ENCODE results near the gene ARHGEF3. TPM values are rescaled to one million over a fixed set of nuclear protein-coding genes. Genes with fewer than 3 reads are reported as not detected.

ARHGEF3 gene
- total RNA-seq, 1 donor from 2014 or later: 27.0 TPM

DNA sequence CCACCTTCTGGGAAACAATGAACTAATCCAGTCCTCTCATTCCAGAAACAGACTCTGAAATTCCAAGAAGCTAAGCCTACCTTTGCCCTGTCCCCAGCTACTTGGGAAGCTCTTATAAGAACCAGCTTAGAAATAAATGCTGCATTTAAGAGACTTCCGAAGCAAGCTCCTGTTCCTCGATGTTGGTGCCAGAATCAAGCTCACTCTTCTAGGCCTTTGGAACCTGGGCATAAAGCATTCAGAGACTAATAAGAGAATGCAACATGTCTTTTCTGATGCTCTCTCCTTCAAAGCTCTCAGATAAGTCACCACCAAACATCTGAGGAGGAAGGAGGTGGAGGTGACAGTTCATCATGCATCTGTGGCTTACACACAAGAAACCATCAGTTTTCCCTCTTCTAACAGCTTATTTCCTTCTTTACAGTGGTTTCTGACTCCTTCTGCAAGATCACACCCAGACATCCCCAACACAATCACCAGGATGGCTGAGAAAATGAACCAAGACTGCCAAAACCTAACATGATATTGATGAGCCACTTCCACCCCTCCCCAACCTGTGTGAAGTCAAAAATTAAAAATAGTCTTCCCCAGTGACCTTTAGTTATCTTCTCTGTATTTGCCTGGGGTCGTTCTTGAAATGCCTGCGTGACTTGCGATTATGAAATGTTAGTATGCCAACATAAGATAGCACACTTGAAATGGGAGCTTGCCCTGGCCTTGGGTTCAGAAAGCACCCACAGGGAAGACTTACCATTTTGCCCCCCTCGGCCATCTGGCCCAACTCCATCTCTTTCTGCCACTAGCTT is 11.5 kb downstream of the ARHGEF3 start:
- DNase-seq (no peak), ATAC-seq (ENCODE audit: low read depth) (peak; percentile 21)
- CTCF ChIA-PET: interaction anchor here (1.0 to 3.9 kb wide), 5 partner anchors 10 to 206 kb away, joined by 3 to 57 read pairs (median 3); partner anchors contain the start of gene ARHGEF3
- Mint-ChIP-seq H3K9me3 (no peaks in the 10 kb centered on the region), H3K27ac (peak overlapping the region; percentile 74), H3K36me3 (ENCODE audit: low read depth) (peaks cover 4% of the 10 kb centered on the region), H3K4me1 (peaks cover 65% of the 10 kb centered on the region), H3K4me3 (peak overlapping the region; percentile 3), H3K27me3 (no peaks in the 10 kb centered on the region)
- POLR2A ChIA-PET: interaction anchor here (1.0 to 5.2 kb wide), 4 partner anchors 10 to 51 kb away, joined by 3 to 39 read pairs (median 10); partner anchors contain the start of gene ARHGEF3
- TF ChIP-seq, protein P1, sequence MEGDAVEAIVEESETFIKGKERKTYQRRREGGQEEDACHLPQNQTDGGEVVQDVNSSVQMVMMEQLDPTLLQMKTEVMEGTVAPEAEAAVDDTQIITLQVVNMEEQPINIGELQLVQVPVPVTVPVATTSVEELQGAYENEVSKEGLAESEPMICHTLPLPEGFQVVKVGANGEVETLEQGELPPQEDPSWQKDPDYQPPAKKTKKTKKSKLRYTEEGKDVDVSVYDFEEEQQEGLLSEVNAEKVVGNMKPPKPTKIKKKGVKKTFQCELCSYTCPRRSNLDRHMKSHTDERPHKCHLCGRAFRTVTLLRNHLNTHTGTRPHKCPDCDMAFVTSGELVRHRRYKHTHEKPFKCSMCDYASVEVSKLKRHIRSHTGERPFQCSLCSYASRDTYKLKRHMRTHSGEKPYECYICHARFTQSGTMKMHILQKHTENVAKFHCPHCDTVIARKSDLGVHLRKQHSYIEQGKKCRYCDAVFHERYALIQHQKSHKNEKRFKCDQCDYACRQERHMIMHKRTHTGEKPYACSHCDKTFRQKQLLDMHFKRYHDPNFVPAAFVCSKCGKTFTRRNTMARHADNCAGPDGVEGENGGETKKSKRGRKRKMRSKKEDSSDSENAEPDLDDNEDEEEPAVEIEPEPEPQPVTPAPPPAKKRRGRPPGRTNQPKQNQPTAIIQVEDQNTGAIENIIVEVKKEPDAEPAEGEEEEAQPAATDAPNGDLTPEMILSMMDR (IDR thresholded peaks at IDR 0.05): no peak
- intact Hi-C loops (cut with micrococcal nuclease): no loop called here

- Mint-ChIP-seq H3K27ac (peak overlapping the region; percentile 35), H3K4me1 (peaks cover 75% of the 10 kb centered on the region), H3K27me3 (no peaks in the 10 kb centered on the region), H3K4me3 (no peak overlapping the region), H3K36me3 (ENCODE audit: low read depth) (peaks cover 4% of the 10 kb centered on the region), H3K9me3 (no peaks in the 10 kb centered on the region)
- ChIA-PET CTCF (interaction anchor here (1.1 to 3.9 kb wide), 2 partner anchors 11 to 204 kb away, joined by 3 to 57 read pairs; partner anchors contain the start of gene ARHGEF3), POLR2A (interaction anchor here (0.7 to 5.2 kb wide), 6 partner anchors 11 to 111 kb away, joined by 6 to 39 read pairs (median 6); partner anchors contain the start of gene ARHGEF3)
- intact Hi-C loops (cut with micrococcal nuclease): no loop called here
- TF ChIP-seq, protein P1 (IDR thresholded peaks at IDR 0.05): no peak
- DNase-seq (no peak), ATAC-seq (ENCODE audit: low read depth) (no peak)
Observed at GRCh38 chr3:56789076-56789475, 12.7 kb downstream of the ARHGEF3 start.

DNA sequence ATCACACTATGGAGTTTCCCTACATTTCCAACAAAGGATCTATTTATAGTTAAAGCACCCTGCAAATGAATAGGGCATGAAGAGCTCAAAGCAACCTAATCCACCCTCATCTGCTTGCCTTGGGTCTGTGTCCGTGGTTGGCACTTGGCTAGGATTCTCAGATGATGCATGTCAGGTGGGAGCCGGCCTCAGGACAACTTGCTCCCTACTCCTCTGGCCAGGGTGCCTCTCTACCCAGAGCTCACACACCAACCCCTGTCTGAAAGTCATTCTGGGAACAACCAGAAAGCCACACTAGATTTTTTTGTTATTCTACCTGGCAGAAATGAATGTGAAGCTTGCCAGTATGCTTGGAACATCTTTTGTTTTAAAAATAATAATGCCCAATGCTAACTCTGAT is 13.2 kb downstream of the ARHGEF3 start:
- Mint-ChIP-seq H3K27me3 (no peaks in the 10 kb centered on the region), H3K27ac (peak overlapping the region; percentile 35), H3K4me3 (no peak overlapping the region), H3K9me3 (no peaks in the 10 kb centered on the region), H3K36me3 (ENCODE audit: low read depth) (peaks cover 1% of the 10 kb centered on the region), H3K4me1 (peaks cover 77% of the 10 kb centered on the region)
- intact Hi-C loops (cut with micrococcal nuclease): no loop called here
- POLR2A ChIA-PET: interaction anchor here (0.7 to 5.2 kb wide), 6 partner anchors 11 to 110 kb away, joined by 6 to 39 read pairs (median 6); partner anchors contain the start of gene ARHGEF3
- DNase-seq (no peak), ATAC-seq (ENCODE audit: low read depth) (no peak)
- CTCF ChIA-PET: interaction anchor here (1.1 to 3.9 kb wide), 2 partner anchors 11 to 204 kb away, joined by 3 to 57 read pairs; partner anchors contain the start of gene ARHGEF3
- TF ChIP-seq, protein P1 (IDR thresholded peaks at IDR 0.05): no peak

DNA sequence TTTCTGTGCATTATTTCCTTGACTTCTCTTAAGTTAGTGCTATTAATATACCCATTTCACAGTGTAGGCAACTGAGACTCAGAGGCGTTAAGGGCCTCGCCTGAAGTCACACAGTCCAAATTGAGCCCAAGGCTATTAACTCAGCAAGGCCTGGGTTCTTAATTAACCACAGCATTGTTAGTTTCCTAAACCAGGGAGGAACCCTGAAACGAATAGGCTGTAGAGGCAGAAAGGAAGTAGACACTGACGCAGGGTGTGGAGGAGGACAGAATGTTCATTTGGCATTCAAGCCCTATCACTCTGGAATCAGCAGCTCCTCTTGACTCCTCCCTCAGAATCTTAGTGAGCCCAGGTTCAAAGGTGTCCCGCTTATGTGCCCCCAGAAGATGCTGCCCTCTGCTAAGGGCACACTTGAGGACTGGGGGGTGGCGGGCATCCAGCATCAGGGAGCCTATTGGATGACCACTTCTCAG is 13.9 kb downstream of the ARHGEF3 start:
- CTCF ChIA-PET: interaction anchor here (1.1 to 3.9 kb wide), 2 partner anchors 12 to 205 kb away, joined by 3 to 57 read pairs; partner anchors contain the start of gene ARHGEF3
- POLR2A ChIA-PET: interaction anchor here (1.4 to 5.2 kb wide), 3 partner anchors 12 to 33 kb away, joined by 6 to 39 read pairs (median 6); partner anchors contain the start of gene ARHGEF3
- Mint-ChIP-seq H3K27ac (peak overlapping the region; percentile 41), H3K36me3 (ENCODE audit: low read depth) (peaks cover 1% of the 10 kb centered on the region), H3K4me3 (no peak overlapping the region), H3K4me1 (peaks cover 84% of the 10 kb centered on the region), H3K27me3 (no peaks in the 10 kb centered on the region), H3K9me3 (no peaks in the 10 kb centered on the region)
- no peak for ATAC-seq (ENCODE audit: low read depth)
- DNase-seq: no peak
- intact Hi-C loops (cut with micrococcal nuclease): no loop called here
- TF ChIP-seq, protein P1 (IDR thresholded peaks at IDR 0.05): no peak

Measured in activated B cell treated with CpG ODN at 0.5 μM for 24 hours (primary cell).